MCF 10A (cell line): ENCODE data around the gene POLR1A. TPM values are rescaled to one million over a fixed set of nuclear protein-coding genes. Genes with fewer than 3 reads are reported as not detected.

Source experiments
- BruUV-seq: library from RNA; stranded (reverse); fragments of 400-500 nt; replicated peaks from 2 replicates; lab custom pipeline; 2021; lab: Mats Ljungman, UMichigan
- CTCF ChIA-PET: fragments of 300-600 bp; sonication (Branson Sonifier 250); formaldehyde crosslinking; extraction: SDS; loops from one replicate; lab custom pipeline; 2021; ENCODE audit warnings: antibody characterized with exemption, inconsistent platforms; lab: Yijun Ruan, JAX
- POLR2A ChIA-PET: fragments of 300-600, 350-650 bp; sonication (Branson Sonifier 250); formaldehyde crosslinking; extraction: SDS; loops from one replicate; lab custom pipeline; 2020; ENCODE audit warnings: antibody characterized with exemption, inconsistent platforms; lab: Yijun Ruan, JAX
- DNase-seq: peaks from one replicate; pipeline ENCODE4 v3.0.0-alpha.2; 2018; ENCODE audit not compliant: unreplicated experiment
- H3K27ac Mint-ChIP-seq: one replicate; pipeline ENCODE4 v1.8.0; 2022; ENCODE audit warnings: mild to moderate bottlenecking, low read depth, mixed read lengths; ENCODE audit not compliant: unreplicated experiment
- H3K27me3 Mint-ChIP-seq: one replicate; pipeline ENCODE4 v1.8.0; 2022; ENCODE audit warnings: mixed read lengths; ENCODE audit not compliant: insufficient read depth, unreplicated experiment
- H3K36me3 Mint-ChIP-seq: one replicate; pipeline ENCODE4 v1.8.0; 2022; ENCODE audit warnings: mild to moderate bottlenecking, moderate library complexity, mixed read lengths; ENCODE audit not compliant: insufficient read depth, unreplicated experiment
- H3K4me1 Mint-ChIP-seq: one replicate; pipeline ENCODE4 v1.8.0; 2022; ENCODE audit warnings: mixed read lengths; ENCODE audit not compliant: insufficient read depth, unreplicated experiment
- H3K4me3 Mint-ChIP-seq: one replicate; pipeline ENCODE4 v1.8.0; 2022; ENCODE audit warnings: mild to moderate bottlenecking, moderate library complexity, mixed read lengths; ENCODE audit not compliant: unreplicated experiment
- H3K9me3 Mint-ChIP-seq: one replicate; pipeline ENCODE4 v1.8.0; 2022; ENCODE audit warnings: mixed read lengths; ENCODE audit not compliant: unreplicated experiment
- intact Hi-C: fragments of 100-400 bp; cut with micrococcal nuclease; formaldehyde crosslinking; loops from 2 replicates; pipeline ENCODE4 v1.14.1; 2022
- total RNA-seq: library from RNA; stranded (reverse); gene quantifications from 2 replicates; pipeline ENCODE4 v1.2.3, GENCODE V29; 2022
- TF ChIP-seq, protein P1 (sequence below): fragments of 200-600 bp; IDR thresholded peaks from one replicate; pipeline ENCODE4 v1.8.0; 2022; ENCODE audit warnings: antibody characterized with exemption, mild to moderate bottlenecking; ENCODE audit not compliant: unreplicated experiment

Gene POLR1A
- total RNA-seq, 1 experiment from 2014 or later, result 52.7 TPM

DNA sequence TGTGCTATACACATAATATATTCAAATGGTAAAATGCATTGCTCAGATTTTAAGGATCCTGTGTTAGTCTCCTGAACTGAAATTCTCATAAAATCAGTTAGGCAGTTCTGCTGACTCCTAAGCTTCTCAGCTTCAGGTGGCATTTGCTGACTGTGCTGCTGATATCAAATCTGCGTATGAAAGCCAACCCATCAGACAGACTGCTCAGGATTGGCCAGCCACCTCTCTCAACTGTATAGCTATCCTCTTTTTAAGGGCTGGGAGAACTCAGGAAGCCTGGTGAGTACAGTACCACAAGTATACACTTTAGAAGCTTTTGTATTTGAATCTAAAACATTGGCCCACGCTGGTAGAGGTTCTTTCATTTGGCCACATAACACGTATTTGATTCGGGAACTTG, 29.0 kb upstream of the POLR1A start:
- TF ChIP-seq, protein P1, sequence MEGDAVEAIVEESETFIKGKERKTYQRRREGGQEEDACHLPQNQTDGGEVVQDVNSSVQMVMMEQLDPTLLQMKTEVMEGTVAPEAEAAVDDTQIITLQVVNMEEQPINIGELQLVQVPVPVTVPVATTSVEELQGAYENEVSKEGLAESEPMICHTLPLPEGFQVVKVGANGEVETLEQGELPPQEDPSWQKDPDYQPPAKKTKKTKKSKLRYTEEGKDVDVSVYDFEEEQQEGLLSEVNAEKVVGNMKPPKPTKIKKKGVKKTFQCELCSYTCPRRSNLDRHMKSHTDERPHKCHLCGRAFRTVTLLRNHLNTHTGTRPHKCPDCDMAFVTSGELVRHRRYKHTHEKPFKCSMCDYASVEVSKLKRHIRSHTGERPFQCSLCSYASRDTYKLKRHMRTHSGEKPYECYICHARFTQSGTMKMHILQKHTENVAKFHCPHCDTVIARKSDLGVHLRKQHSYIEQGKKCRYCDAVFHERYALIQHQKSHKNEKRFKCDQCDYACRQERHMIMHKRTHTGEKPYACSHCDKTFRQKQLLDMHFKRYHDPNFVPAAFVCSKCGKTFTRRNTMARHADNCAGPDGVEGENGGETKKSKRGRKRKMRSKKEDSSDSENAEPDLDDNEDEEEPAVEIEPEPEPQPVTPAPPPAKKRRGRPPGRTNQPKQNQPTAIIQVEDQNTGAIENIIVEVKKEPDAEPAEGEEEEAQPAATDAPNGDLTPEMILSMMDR, result no peak
- H3K27me3 Mint-ChIP-seq, result no peaks in the 10 kb centered on the region
- no peaks in the 10 kb centered on the region for H3K9me3 Mint-ChIP-seq
- intact Hi-C loops, result no loop called here
- H3K27ac Mint-ChIP-seq, result no peak overlapping the region
- no peak overlapping the region for H3K4me3 Mint-ChIP-seq
- no peaks in the 10 kb centered on the region for H3K4me1 Mint-ChIP-seq
- no peak for DNase-seq
- no TSS peak for BruUV-seq
- peaks cover 100% of the 10 kb centered on the region for H3K36me3 Mint-ChIP-seq
- ChIA-PET CTCF (interaction anchor here (0.6 kb wide), 1 partner anchor 22 kb away, joined by 4 read pairs; no protein-coding TSS in a partner anchor), POLR2A (interaction anchor here (0.6 to 1.7 kb wide), 4 partner anchors 15 to 233 kb away, joined by 3 to 6 read pairs (median 5); partner anchors contain the start of genes POLR1A and PTCD3)

DNA sequence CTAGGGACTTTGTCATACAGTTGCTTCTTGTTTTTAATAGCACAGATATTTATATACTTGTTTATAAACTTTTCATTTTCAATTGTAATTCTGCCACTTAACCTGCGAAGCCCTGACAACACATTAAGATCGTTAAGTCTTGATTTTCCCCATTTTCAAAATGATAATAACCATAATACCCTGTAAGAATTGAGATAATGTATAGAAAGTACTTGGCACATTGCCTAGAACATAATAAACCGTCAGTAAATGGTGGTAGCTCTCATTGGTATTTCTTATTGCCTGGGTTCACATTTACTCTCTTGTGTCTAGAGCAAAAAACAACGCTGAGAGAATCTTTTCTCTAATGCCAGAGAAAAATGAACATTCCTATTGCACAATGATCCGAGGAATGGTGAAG, 19.0 kb upstream of the POLR1A start:
- intact Hi-C loops, result no loop called here
- H3K9me3 Mint-ChIP-seq, result no peaks in the 10 kb centered on the region
- H3K4me1 Mint-ChIP-seq, result no peaks in the 10 kb centered on the region
- BruUV-seq, result no TSS peak
- DNase-seq, result no peak
- H3K27ac Mint-ChIP-seq, result no peak overlapping the region
- no peak overlapping the region for H3K4me3 Mint-ChIP-seq
- CTCF ChIA-PET, result interaction anchor here (0.6 to 1.1 kb wide), 3 partner anchors 14 to 487 kb away, joined by 3 read pairs; no protein-coding TSS in a partner anchor
- POLR2A ChIA-PET, result no interaction called here
- TF ChIP-seq, protein P1, result no peak
- H3K36me3 Mint-ChIP-seq, result peaks cover 99% of the 10 kb centered on the region
- no peaks in the 10 kb centered on the region for H3K27me3 Mint-ChIP-seq

DNA sequence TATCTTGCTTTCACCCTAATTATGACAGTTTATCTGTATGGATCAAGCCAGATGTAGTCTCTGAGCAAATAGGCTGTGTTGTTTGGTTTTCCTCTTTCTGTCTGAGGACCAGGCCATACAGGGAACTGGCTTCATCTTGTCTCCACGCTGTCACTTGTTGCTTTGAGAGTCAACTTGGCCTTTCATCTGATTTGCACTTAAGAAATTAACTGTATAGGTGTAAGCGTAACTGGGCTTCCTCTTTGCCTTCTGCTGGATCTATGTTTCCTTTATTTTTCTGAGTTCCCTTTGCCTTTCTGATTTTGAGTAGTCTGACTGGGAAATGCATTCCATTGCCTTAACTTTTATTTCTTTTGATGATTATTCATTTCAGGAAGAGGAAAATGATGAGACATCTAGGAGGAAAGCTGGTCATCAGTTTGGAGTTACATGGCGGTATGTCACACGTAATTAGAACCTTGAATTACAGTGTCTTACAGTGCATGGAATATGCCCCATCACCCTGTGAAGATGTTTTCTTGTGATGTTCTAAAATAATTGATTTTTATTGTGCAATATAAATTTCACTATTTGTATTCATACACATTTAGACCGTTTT, 17.7 kb upstream of the POLR1A start:
- BruUV-seq, result no TSS peak
- Mint-ChIP-seq H3K4me3 (no peak overlapping the region), H3K27me3 (no peaks in the 10 kb centered on the region), H3K9me3 (no peaks in the 10 kb centered on the region), H3K27ac (no peak overlapping the region), H3K4me1 (no peaks in the 10 kb centered on the region), H3K36me3 (peaks cover 99% of the 10 kb centered on the region)
- intact Hi-C loops, result no loop called here
- TF ChIP-seq, protein P1, result no peak
- ChIA-PET POLR2A (no interaction called here), CTCF (interaction anchor here (0.7 to 1.2 kb wide), 2 partner anchors 13 to 284 kb away, joined by 3 to 4 read pairs; no protein-coding TSS in a partner anchor)
- no peak for DNase-seq

DNA sequence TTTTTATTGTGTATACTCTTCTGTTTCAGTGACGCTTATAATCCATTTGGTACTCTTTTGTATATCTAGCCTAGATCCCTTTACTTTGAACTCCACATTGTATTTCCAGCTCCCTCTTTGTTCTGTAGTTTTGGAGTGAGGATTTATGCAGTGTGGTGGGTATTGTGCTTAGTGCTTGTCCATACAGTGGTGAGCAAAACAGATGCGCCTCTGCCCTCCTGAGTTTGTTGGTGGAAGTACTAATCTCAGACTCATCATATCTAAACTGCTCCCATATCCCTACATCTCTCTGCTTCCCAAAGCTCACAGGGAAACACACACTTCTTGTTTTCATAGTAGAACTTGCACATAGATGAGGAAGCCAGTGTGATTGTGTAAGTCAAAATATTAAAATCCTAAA, 12.4 kb upstream of the POLR1A start:
- no TSS peak for BruUV-seq
- POLR2A ChIA-PET, result interaction anchor here (2.8 kb wide), 1 partner anchor 12 kb away, joined by 17 read pairs; the partner anchor contains the start of genes POLR1A and PTCD3

More for the DNA sequence above, 12.4 kb upstream of the POLR1A start:
- CTCF ChIA-PET, result interaction anchor here (0.6 kb wide), 1 partner anchor 287 kb away, joined by 3 read pairs; no protein-coding TSS in a partner anchor
- no peaks in the 10 kb centered on the region for H3K4me1 Mint-ChIP-seq
- no peaks in the 10 kb centered on the region for H3K27me3 Mint-ChIP-seq
- H3K9me3 Mint-ChIP-seq, result no peaks in the 10 kb centered on the region
- no peak overlapping the region for H3K4me3 Mint-ChIP-seq
- TF ChIP-seq, protein P1, result no peak
- peaks cover 87% of the 10 kb centered on the region for H3K36me3 Mint-ChIP-seq
- DNase-seq, result no peak
- intact Hi-C loops, result no loop called here
- H3K27ac Mint-ChIP-seq, result no peak overlapping the region
